HL-60 (cell line): ENCODE results near the gene HDHD5.
"Not testable (repeated sequence)": the region's sequence is repeated elsewhere in the genome, so short reads cannot be mapped to it uniquely, and the experiment has no call there.

ENCODE experiments used
- DNase-seq, 2 experiments: peaks; one replicate each; pipeline ENCODE4 v3.0.0-alpha.2; 2010 to 2020; ENCODE audit warnings: low read depth in 1 of 2, low spot score in 1 of 2
- H3K27ac ChIP-seq: fragments of 250-450 bp; sonication (Bioruptor Pico); replicated peaks from 2 replicates; pipeline ENCODE4 v1.5.1; 2020; ENCODE audit warnings: mild to moderate bottlenecking, moderate library complexity
- H3K27me3 ChIP-seq: fragments of 250-450 bp; sonication (Bioruptor Pico); 2 replicates; pipeline ENCODE4 v1.5.1; 2021; ENCODE audit warnings: mild to moderate bottlenecking, moderate library complexity; ENCODE audit not compliant: insufficient read depth, poor library complexity, severe bottlenecking
- H3K4me3 ChIP-seq: replicated peaks from 2 replicates; pipeline ENCODE4 v1.5.1; 2011; ENCODE audit warnings: mild to moderate bottlenecking, control low read depth, low read length; ENCODE audit not compliant: insufficient read depth
- GABPA ChIP-seq: IDR thresholded peaks from 2 replicates; pipeline ENCODE4 v1.6.1; 2012; ENCODE audit warnings: low read depth
- POLR2AphosphoS5 ChIP-seq: IDR thresholded peaks from 2 replicates; pipeline ENCODE4 v1.6.1; 2012; ENCODE audit warnings: low read depth
- REST ChIP-seq: IDR thresholded peaks from 2 replicates; pipeline ENCODE4 v1.6.1; 2012; ENCODE audit warnings: low read depth; ENCODE audit not compliant: insufficient replicate concordance
- SPI1 ChIP-seq: IDR thresholded peaks from 2 replicates; pipeline ENCODE4 v1.6.1; 2012; ENCODE audit warnings: low read depth, mild to moderate bottlenecking, borderline replicate concordance
- TF ChIP-seq, protein P1 (sequence below): IDR thresholded peaks from one replicate; pipeline ENCODE4 v1.5.1; 2011; ENCODE audit warnings: low read length, control low read depth, inconsistent platforms; ENCODE audit not compliant: insufficient read depth

The HDHD5 gene

GRCh38 chr22:17152340-17152739 lies 6.7 kb downstream of the HDHD5 start:
- DNase-seq = no peak

DNA sequence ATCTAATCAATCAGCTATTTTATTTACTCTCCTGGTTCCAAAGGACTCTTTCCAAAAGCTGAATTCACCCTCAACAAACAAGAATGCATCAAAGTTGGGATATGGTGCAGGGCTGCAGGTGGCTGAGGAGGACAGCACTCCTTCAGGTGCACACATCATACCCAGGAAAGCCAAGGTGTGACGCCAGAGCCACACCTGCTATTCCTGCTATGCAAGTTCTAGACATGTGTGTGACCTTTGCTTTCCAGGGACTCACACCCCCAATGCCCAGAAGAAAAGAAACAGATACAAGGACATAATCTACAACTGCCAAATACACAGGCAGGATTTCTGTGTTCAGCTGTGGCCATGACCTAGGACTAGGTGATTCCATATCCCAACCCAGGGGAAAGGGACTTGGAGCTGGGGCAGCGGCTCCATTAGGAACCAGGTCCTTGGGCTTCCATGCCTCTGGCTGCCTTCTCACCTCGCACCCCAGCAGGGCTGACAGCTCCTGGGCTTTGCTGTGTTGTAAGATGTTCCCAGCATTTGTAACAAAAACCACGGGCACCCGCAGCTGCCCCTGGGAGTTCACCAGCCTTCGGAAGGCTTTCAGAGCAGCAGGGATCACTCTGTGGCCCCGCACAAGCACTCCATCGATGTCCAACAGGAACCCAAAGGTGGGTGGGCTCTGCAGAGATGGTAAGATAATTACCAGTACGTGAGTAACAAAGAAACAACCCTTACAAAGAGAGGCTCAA lies 9.8 kb downstream of the HDHD5 start:
- peak in 1 of 2 experiments; percentile 31 for DNase-seq
- no peaks in the 10 kb centered on the region for H3K27me3 ChIP-seq
- no peak overlapping the region for H3K27ac ChIP-seq
- no peak overlapping the region for H3K4me3 ChIP-seq
- TF ChIP-seq, protein P1, sequence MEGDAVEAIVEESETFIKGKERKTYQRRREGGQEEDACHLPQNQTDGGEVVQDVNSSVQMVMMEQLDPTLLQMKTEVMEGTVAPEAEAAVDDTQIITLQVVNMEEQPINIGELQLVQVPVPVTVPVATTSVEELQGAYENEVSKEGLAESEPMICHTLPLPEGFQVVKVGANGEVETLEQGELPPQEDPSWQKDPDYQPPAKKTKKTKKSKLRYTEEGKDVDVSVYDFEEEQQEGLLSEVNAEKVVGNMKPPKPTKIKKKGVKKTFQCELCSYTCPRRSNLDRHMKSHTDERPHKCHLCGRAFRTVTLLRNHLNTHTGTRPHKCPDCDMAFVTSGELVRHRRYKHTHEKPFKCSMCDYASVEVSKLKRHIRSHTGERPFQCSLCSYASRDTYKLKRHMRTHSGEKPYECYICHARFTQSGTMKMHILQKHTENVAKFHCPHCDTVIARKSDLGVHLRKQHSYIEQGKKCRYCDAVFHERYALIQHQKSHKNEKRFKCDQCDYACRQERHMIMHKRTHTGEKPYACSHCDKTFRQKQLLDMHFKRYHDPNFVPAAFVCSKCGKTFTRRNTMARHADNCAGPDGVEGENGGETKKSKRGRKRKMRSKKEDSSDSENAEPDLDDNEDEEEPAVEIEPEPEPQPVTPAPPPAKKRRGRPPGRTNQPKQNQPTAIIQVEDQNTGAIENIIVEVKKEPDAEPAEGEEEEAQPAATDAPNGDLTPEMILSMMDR = no peak
- TF ChIP-seq GABPA (no peak), REST (no peak), SPI1 (no peak), POLR2AphosphoS5 (no peak)

More at GRCh38 chr22:17152340-17152739, 6.7 kb downstream of the HDHD5 start:
- no peak overlapping the region for H3K27ac ChIP-seq
- no peak overlapping the region for H3K4me3 ChIP-seq
- TF ChIP-seq, protein P1 = no peak
- TF ChIP-seq REST = peak; percentile 77
- H3K27me3 ChIP-seq = no peaks in the 10 kb centered on the region

DNA sequence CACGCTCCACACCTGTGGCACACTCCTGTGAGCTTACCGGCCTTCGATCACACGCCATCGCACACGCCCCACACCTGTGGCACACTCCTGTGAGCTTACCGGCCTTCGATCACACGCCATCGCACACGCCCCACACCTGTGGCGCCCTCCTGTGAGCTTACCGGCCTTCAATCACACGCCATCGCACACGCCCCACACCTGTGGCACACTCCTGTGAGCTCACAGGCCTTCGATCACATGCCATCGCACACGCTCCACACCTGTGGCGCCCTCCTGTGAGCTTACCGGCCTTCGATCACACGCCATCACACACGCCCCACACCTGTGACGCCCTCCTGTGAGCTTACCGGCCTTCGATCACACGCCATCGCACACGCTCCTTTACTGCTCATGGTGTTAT lies 11.6 kb downstream of the HDHD5 start:
- H3K4me3 ChIP-seq, DNase-seq, H3K27me3 ChIP-seq, H3K27ac ChIP-seq: not testable (repeated sequence)

DNA sequence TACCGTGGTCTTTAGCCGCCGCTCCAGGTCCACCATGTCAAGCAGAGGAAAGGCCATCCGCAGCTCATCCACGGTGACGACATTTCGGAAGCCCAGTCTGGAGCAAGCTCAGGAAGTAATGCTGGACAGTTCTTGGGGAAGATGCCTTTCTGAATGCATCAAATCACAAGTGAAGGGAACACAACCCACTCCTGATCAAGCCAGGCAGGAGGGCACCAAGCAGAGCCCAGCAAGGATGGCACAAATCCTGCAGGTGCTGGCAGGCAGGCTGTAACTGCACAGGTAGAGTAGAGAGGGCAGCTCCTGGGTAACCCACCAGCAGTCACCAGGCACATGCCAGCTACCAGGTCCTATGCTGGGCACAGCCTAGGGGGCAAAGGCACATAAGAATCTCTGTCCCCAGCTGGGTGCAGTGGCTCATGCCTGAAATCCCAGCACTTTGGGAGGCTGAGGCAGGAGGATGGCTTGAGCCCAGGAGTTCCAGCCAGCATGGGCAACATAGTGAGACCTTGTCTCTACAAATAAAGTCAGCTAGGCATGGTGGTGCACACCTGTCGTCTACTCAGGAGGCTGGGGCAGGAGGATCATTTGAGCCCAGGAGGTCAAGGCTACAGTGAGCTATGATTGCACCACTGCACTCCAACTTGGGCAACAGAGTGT lies 13.9 kb downstream of the HDHD5 start:
- no peak for DNase-seq
- no peaks in the 10 kb centered on the region for H3K27me3 ChIP-seq
- no peak overlapping the region for H3K27ac ChIP-seq
- no peak overlapping the region for H3K4me3 ChIP-seq
- TF ChIP-seq REST (no peak), GABPA (no peak), SPI1 (no peak), POLR2AphosphoS5 (no peak)
- TF ChIP-seq, protein P1 = no peak
